ENCODE measurements around the gene VGLL3.
"Not testable (repeated sequence)": the region's sequence is repeated elsewhere in the genome, so short reads cannot be mapped to it uniquely, and the experiment has no call there.

VGLL3 gene

GRCh38 chr3:86990734-86991481, at the start of gene VGLL3:
VGLL3 (minus strand) TSS chr3:86991149; CDS start chr3:86990743, 406 bp downstream.
- TF ChIP-seq CTCF (IDR thresholded peaks at IDR 0.05; ENCODE audit: low read depth, low read length, missing control alignments): no peak
- H3K4me3 ChIP-seq (replicated peaks; ENCODE audit: low read depth, low read length): peak within 1 kb of the TSS; percentile 70
- peak; percentile 43 for DNase-seq (ENCODE audit: extremely low read depth, low read depth)

GRCh38 chr3:87037652-87038051, 46.7 kb upstream of the VGLL3 start:
- no peak for DNase-seq (ENCODE audit: extremely low read depth, low read depth)
- no peak overlapping the region for H3K4me3 ChIP-seq (replicated peaks; ENCODE audit: low read depth, low read length)
- no peak for TF ChIP-seq CTCF (IDR thresholded peaks at IDR 0.05; ENCODE audit: low read depth, low read length, missing control alignments)

GRCh38 chr3:87036671-87037070, 45.7 kb upstream of the VGLL3 start:
- no peak for DNase-seq (ENCODE audit: extremely low read depth, low read depth)
- TF ChIP-seq CTCF (IDR thresholded peaks at IDR 0.05; ENCODE audit: low read depth, low read length, missing control alignments): no peak
- H3K4me3 ChIP-seq (replicated peaks; ENCODE audit: low read depth, low read length): no peak overlapping the region

- TF ChIP-seq CTCF (IDR thresholded peaks at IDR 0.05; ENCODE audit: low read depth, low read length, missing control alignments): no peak
- H3K4me3 ChIP-seq (replicated peaks; ENCODE audit: low read depth, low read length): no peak overlapping the region
- no peak for DNase-seq (ENCODE audit: extremely low read depth, low read depth)
Observed at GRCh38 chr3:87035339-87035738, 44.4 kb upstream of the VGLL3 start.

GRCh38 chr3:87033205-87033604, 42.3 kb upstream of the VGLL3 start:
- DNase-seq (ENCODE audit: extremely low read depth, low read depth): no peak
- no peak overlapping the region for H3K4me3 ChIP-seq (replicated peaks; ENCODE audit: low read depth, low read length)
- TF ChIP-seq CTCF (IDR thresholded peaks at IDR 0.05; ENCODE audit: low read depth, low read length, missing control alignments): no peak

- peak; percentile 5 for DNase-seq (ENCODE audit: extremely low read depth, low read depth)
- no peak for TF ChIP-seq CTCF (IDR thresholded peaks at IDR 0.05; ENCODE audit: low read depth, low read length, missing control alignments)
- H3K4me3 ChIP-seq (replicated peaks; ENCODE audit: low read depth, low read length): no peak overlapping the region
Observed at GRCh38 chr3:87025661-87026645, 35.0 kb upstream of the VGLL3 start.

- not testable (repeated sequence) for H3K4me3 ChIP-seq (replicated peaks; ENCODE audit: low read depth, low read length); DNase-seq (ENCODE audit: extremely low read depth, low read depth)
Observed at GRCh38 chr3:87017370-87017769, 26.4 kb upstream of the VGLL3 start.
